ENCODE measurements around the gene AGPAT1.
"Not testable (repeated sequence)": the region's sequence is repeated elsewhere in the genome, so short reads cannot be mapped to it uniquely, and the experiment has no call there.

The AGPAT1 gene

GRCh38 chr6:32151181-32151862 lies 24.6 kb downstream of the AGPAT1 start:
- no peak for DNase-seq (ENCODE audit: low read depth in 2 of 3, low spot score in 1 of 3)

GRCh38 chr6:32149932-32150870 lies 25.7 kb downstream of the AGPAT1 start:
- DNase-seq (ENCODE audit: low read depth in 2 of 3, low spot score in 1 of 3), result no peak

GRCh38 chr6:32149092-32149755 lies 26.7 kb downstream of the AGPAT1 start:
- DNase-seq (ENCODE audit: low read depth in 2 of 3, low spot score in 1 of 3), result no peak

- DNase-seq (ENCODE audit: low read depth in 2 of 3, low spot score in 1 of 3), result peak; percentile 48 to 73 (median 71)
Measured at GRCh38 chr6:32148289-32149091, 27.4 kb downstream of the AGPAT1 start.

- DNase-seq (ENCODE audit: low read depth in 2 of 3, low spot score in 1 of 3), result no peak
Measured at GRCh38 chr6:32147401-32148132, 28.3 kb downstream of the AGPAT1 start.

GRCh38 chr6:32146687-32147086 lies 29.2 kb downstream of the AGPAT1 start:
- DNase-seq (ENCODE audit: low read depth in 2 of 3, low spot score in 1 of 3), result no peak

- DNase-seq (ENCODE audit: low read depth in 2 of 3, low spot score in 1 of 3), result no peak
Measured at GRCh38 chr6:32146287-32146686, 29.6 kb downstream of the AGPAT1 start.

GRCh38 chr6:32144238-32144637 lies 31.6 kb downstream of the AGPAT1 start:
- not testable (repeated sequence) for DNase-seq (ENCODE audit: low read depth in 2 of 3, low spot score in 1 of 3)

- DNase-seq (ENCODE audit: low read depth in 2 of 3, low spot score in 1 of 3), result no peak
Measured at GRCh38 chr6:32140420-32141046, 35.4 kb downstream of the AGPAT1 start.

GRCh38 chr6:32139590-32139989 lies 36.3 kb downstream of the AGPAT1 start:
- DNase-seq (ENCODE audit: low read depth in 2 of 3, low spot score in 1 of 3), result no peak

- DNase-seq (ENCODE audit: low read depth in 2 of 3, low spot score in 1 of 3), result no peak
Measured at GRCh38 chr6:32137454-32137853, 38.4 kb downstream of the AGPAT1 start.

- DNase-seq (ENCODE audit: low read depth in 2 of 3, low spot score in 1 of 3), result no peak
Measured at GRCh38 chr6:32133786-32134185, 42.1 kb downstream of the AGPAT1 start.

GRCh38 chr6:32132110-32132509 lies 43.8 kb downstream of the AGPAT1 start:
- no peak for DNase-seq (ENCODE audit: low read depth in 2 of 3, low spot score in 1 of 3)

- DNase-seq (ENCODE audit: low read depth in 2 of 3, low spot score in 1 of 3), result no peak
Measured at GRCh38 chr6:32131439-32131948, 44.4 kb downstream of the AGPAT1 start.

GRCh38 chr6:32129297-32130088 lies 46.4 kb downstream of the AGPAT1 start:
- no peak for DNase-seq (ENCODE audit: low read depth in 2 of 3, low spot score in 1 of 3)

GRCh38 chr6:32128751-32129296 lies 47.1 kb downstream of the AGPAT1 start:
- DNase-seq (ENCODE audit: low read depth in 2 of 3, low spot score in 1 of 3), result no peak

GRCh38 chr6:32127717-32128592 lies 47.9 kb downstream of the AGPAT1 start, which contains the start of gene ATF6B:
ATF6B (minus strand) TSS chr6:32128246; CDS start chr6:32128207, 39 bp downstream.
- DNase-seq (ENCODE audit: low read depth in 2 of 3, low spot score in 1 of 3), result peak; percentile 96

- DNase-seq (ENCODE audit: low read depth in 2 of 3, low spot score in 1 of 3), result no peak
Measured at GRCh38 chr6:32127409-32127716, 48.5 kb downstream of the AGPAT1 start.
